ENCODE measurements around the gene GSN. TPM values are rescaled to one million over a fixed set of nuclear protein-coding genes. Genes with fewer than 3 reads are reported as not detected.

Gene GSN
- total RNA-seq, 2 donors from 2014 or later = 390 to 690 TPM

GRCh38 chr9:121325387-121325786 lies 57.4 kb downstream of the GSN start:
- Histone ChIP-seq H3K4me3 (no peak overlapping the region), H3K4me1 (replicated peaks) (no peaks in the 10 kb centered on the region), H3K27me3 (replicated peaks; ENCODE audit: insufficient read depth) (no peaks in the 10 kb centered on the region), H3K9me3 (no peaks in the 10 kb centered on the region), H3K27ac (peak overlapping the region; percentile 87 to 94), H3K36me3 (peaks cover 13 to 27% of the 10 kb centered on the region in 2 donors)
- intact Hi-C loops (cut with DNase I) = loop anchor here (2.0 kb wide), 1 partner anchor 45 kb away; the partner anchor contains the start of gene STOM
- WGBS = 90% methylated on average over 7 of the region's 7 CpGs
- no peak for TF ChIP-seq POLR2AphosphoS5 (IDR thresholded peaks at IDR 0.05)
- no peak for TF ChIP-seq POLR2A (IDR thresholded peaks at IDR 0.05)
- TF ChIP-seq CTCF (IDR thresholded peaks at IDR 0.05) = no peak
- no peak for DNase-seq (ENCODE audit: low spot score)

- H3K4me3 ChIP-seq = no peak overlapping the region
- TF ChIP-seq CTCF (IDR thresholded peaks at IDR 0.05) (no peak), POLR2AphosphoS5 (IDR thresholded peaks at IDR 0.05) (peak; percentile 92), POLR2A (IDR thresholded peaks at IDR 0.05) (peak; percentile 37)
- peak; percentile 91 for DNase-seq (ENCODE audit: low spot score)
- no peaks in the 10 kb centered on the region for H3K4me1 ChIP-seq (replicated peaks)
- no peaks in the 10 kb centered on the region for H3K9me3 ChIP-seq
- H3K27ac ChIP-seq = peak overlapping the region; percentile 87 to 94
- no peaks in the 10 kb centered on the region for H3K27me3 ChIP-seq (replicated peaks; ENCODE audit: insufficient read depth)
- WGBS = 36% methylated on average over 16 of the region's 19 CpGs
- H3K36me3 ChIP-seq = peaks cover 9 to 32% of the 10 kb centered on the region in 2 donors
- intact Hi-C loops (cut with DNase I) = no loop called here
Measured at GRCh38 chr9:121326130-121326838, 58.3 kb downstream of the GSN start.

- Histone ChIP-seq H3K9me3 (no peaks in the 10 kb centered on the region), H3K27me3 (replicated peaks; ENCODE audit: insufficient read depth) (no peaks in the 10 kb centered on the region), H3K27ac (peak overlapping the region; percentile 87 to 94), H3K36me3 (peaks cover 9 to 32% of the 10 kb centered on the region in 2 donors), H3K4me3 (no peak overlapping the region), H3K4me1 (replicated peaks) (no peaks in the 10 kb centered on the region)
- no peak for DNase-seq (ENCODE audit: low spot score)
- WGBS = 82% methylated on average over 11 of the region's 11 CpGs
- intact Hi-C loops (cut with DNase I) = no loop called here
- no peak for TF ChIP-seq POLR2A (IDR thresholded peaks at IDR 0.05)
- TF ChIP-seq CTCF (IDR thresholded peaks at IDR 0.05) = no peak
- TF ChIP-seq POLR2AphosphoS5 (IDR thresholded peaks at IDR 0.05) = no peak
Measured at GRCh38 chr9:121326901-121327613, 59.1 kb downstream of the GSN start.

GRCh38 chr9:121328476-121328875 lies 60.5 kb downstream of the GSN start:
- intact Hi-C loops (cut with DNase I) = no loop called here
- Histone ChIP-seq H3K4me1 (replicated peaks) (no peaks in the 10 kb centered on the region), H3K4me3 (no peak overlapping the region), H3K9me3 (no peaks in the 10 kb centered on the region), H3K36me3 (peaks cover 9 to 31% of the 10 kb centered on the region in 2 donors), H3K27ac (peak overlapping the region; percentile 38 to 87), H3K27me3 (replicated peaks; ENCODE audit: insufficient read depth) (no peaks in the 10 kb centered on the region)
- DNase-seq (ENCODE audit: low spot score) = no peak
- WGBS = 80% methylated on average over 8 of the region's 8 CpGs
- TF ChIP-seq CTCF (IDR thresholded peaks at IDR 0.05) (no peak), POLR2AphosphoS5 (IDR thresholded peaks at IDR 0.05) (no peak), POLR2A (IDR thresholded peaks at IDR 0.05) (no peak)
